NT2/D1 (cell line): ENCODE results near the gene SMTNL2.

Experiments used
- SUZ12 ChIP-seq: IDR thresholded peaks from 2 replicates; pipeline ENCODE4 v1.6.1; 2011; ENCODE audit not compliant: insufficient read length, insufficient read depth; ENCODE audit errors: extremely low read depth
- YY1 ChIP-seq: IDR thresholded peaks from 2 replicates; pipeline ENCODE4 v1.6.1; 2011; ENCODE audit not compliant: insufficient read length, insufficient read depth
- ZNF274 ChIP-seq: IDR thresholded peaks from 2 replicates; pipeline ENCODE4 v1.6.1; 2011; ENCODE audit warnings: mild to moderate bottlenecking, low read depth, low read length

DNA sequence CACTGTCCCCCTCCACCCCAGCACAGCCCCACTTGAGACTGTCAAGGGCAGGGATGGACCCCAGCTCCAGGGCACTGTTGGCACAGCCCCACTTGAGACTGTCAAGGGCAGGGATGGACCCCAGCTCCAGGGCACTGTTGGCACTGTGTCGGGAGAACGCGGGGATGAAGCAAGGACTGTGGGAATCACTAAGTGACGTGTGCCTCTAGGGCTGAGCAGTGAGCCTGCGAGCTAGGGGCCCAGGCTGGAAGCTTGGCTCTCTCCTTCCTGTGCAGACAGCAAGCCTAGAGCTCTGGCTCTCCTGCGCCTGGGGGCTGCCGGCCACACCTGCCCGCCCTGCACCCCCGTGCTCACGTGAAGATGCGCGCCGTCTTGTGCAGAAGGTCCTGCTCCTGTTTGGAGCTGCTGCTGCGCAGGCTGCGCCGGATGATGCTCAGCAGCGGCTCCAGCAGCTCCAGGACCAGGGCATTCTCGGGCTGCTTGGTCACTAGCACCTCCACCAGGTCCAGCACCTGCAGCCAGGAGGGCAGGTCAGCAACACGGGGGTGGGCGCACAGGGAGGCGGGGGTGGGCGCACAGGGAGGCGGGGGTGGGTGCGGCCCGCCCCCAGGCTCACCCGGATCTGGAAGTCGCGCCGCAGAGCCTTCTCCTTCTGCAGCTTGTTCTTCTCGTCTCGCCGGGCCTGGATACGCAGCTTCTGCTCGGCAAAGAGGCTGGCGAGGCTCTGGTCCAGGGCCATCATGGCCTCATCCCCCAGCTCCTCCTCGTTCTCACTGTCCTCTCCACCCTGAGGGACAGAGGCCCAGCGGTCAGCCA lies 40.0 kb upstream of the SMTNL2 start:
- TF ChIP-seq ZNF274: no peak
- TF ChIP-seq YY1: no peak
- no peak for TF ChIP-seq SUZ12
